ENCODE results near the gene ALX4. TPM values are rescaled to one million over a fixed set of nuclear protein-coding genes. Genes with fewer than 3 reads are reported as not detected.

ALX4 gene
- total RNA-seq, 4 donors from 2014 or later: 0.26 to 2.5 (median 0.73) TPM; not detected in 1

- no peak for TF ChIP-seq CTCF (IDR thresholded peaks at IDR 0.05)
- TF ChIP-seq POLR2A (IDR thresholded peaks at IDR 0.05): no peak
- H3K9me3 ChIP-seq: no peaks in the 10 kb centered on the region
- intact Hi-C loops (cut with DNase I; ENCODE audit: low total_unique reads): no loop called here
- DNase-seq: no peak
- peaks cover 0 to 26% of the 10 kb centered on the region in 2 donors for H3K27me3 ChIP-seq
- no peaks in the 10 kb centered on the region for H3K4me1 ChIP-seq
- H3K4me3 ChIP-seq: no peak overlapping the region
- no peak overlapping the region for H3K27ac ChIP-seq
- no peaks in the 10 kb centered on the region for H3K36me3 ChIP-seq
These were observed 8.9 kb downstream of the ALX4 start for GRCh38 chr11:44300844-44301563.

GRCh38 chr11:44298862-44299261 is 11.1 kb downstream of the ALX4 start:
- no peaks in the 10 kb centered on the region for H3K9me3 ChIP-seq
- H3K36me3 ChIP-seq: no peaks in the 10 kb centered on the region
- H3K27ac ChIP-seq: no peak overlapping the region
- intact Hi-C loops (cut with DNase I; ENCODE audit: low total_unique reads): no loop called here
- no peaks in the 10 kb centered on the region for H3K4me1 ChIP-seq
- peaks cover 0 to 10% of the 10 kb centered on the region in 2 donors for H3K27me3 ChIP-seq
- H3K4me3 ChIP-seq: no peak overlapping the region
- TF ChIP-seq CTCF (IDR thresholded peaks at IDR 0.05): no peak
- DNase-seq: no peak

- H3K36me3 ChIP-seq: no peaks in the 10 kb centered on the region
- intact Hi-C loops (cut with DNase I; ENCODE audit: low total_unique reads): no loop called here
- H3K4me3 ChIP-seq: no peak overlapping the region
- no peaks in the 10 kb centered on the region for H3K4me1 ChIP-seq
- no peak for DNase-seq
- no peaks in the 10 kb centered on the region for H3K9me3 ChIP-seq
- no peak overlapping the region for H3K27ac ChIP-seq
- TF ChIP-seq CTCF (IDR thresholded peaks at IDR 0.05) (no peak), POLR2A (IDR thresholded peaks at IDR 0.05) (no peak)
- H3K27me3 ChIP-seq: no peaks in the 10 kb centered on the region
These were observed 19.7 kb downstream of the ALX4 start for GRCh38 chr11:44290208-44290607.

- Histone ChIP-seq H3K9me3 (no peaks in the 10 kb centered on the region), H3K4me3 (no peak overlapping the region), H3K27me3 (no peaks in the 10 kb centered on the region), H3K4me1 (no peaks in the 10 kb centered on the region), H3K27ac (no peak overlapping the region), H3K36me3 (no peaks in the 10 kb centered on the region)
- intact Hi-C loops (cut with DNase I; ENCODE audit: low total_unique reads): no loop called here
- TF ChIP-seq POLR2A (IDR thresholded peaks at IDR 0.05) (no peak), CTCF (IDR thresholded peaks at IDR 0.05) (no peak)
- no peak for DNase-seq
These were observed 21.8 kb downstream of the ALX4 start for GRCh38 chr11:44288133-44288526.

GRCh38 chr11:44286911-44287310 is 23.0 kb downstream of the ALX4 start:
- TF ChIP-seq POLR2A (IDR thresholded peaks at IDR 0.05): no peak
- no peak for TF ChIP-seq CTCF (IDR thresholded peaks at IDR 0.05)
- Histone ChIP-seq H3K27me3 (no peaks in the 10 kb centered on the region), H3K36me3 (no peaks in the 10 kb centered on the region), H3K4me1 (no peaks in the 10 kb centered on the region), H3K4me3 (no peak overlapping the region), H3K9me3 (no peaks in the 10 kb centered on the region), H3K27ac (no peak overlapping the region)
- no peak for DNase-seq
- intact Hi-C loops (cut with DNase I; ENCODE audit: low total_unique reads): loop anchor here (2.0 kb wide), 1 partner anchor 252 kb away; no protein-coding TSS in a partner anchor

Data from uterus (tissue), 4 donors.